ENCODE measurements around the gene TRIM31. TPM values are rescaled to one million over a fixed set of nuclear protein-coding genes. Genes with fewer than 3 reads are reported as not detected.
A peak's percentile ranks its signal among the peaks of the same experiment; 100 is the strongest.

Gene TRIM31
- total and polyA plus RNA-seq, 4 donors, result 0.16 to 1.3 (median 0.48) TPM

GRCh38 chr6:30071858-30072257 lies 41.0 kb downstream of the TRIM31 start:
- Histone ChIP-seq H3K27me3 (ENCODE audit: control insufficient read depth in 4 of 4, insufficient read depth in 4 of 4, low read length in 3 of 4) (peaks cover 0 to 16% (median 8%) of the 10 kb centered on the region in 4 donors), H3K4me1 (ENCODE audit: control insufficient read depth in 4 of 4, insufficient read depth in 4 of 4, low read length in 3 of 4) (peaks cover 11 to 29% (median 19%) of the 10 kb centered on the region in 4 donors), H3K9ac (ENCODE audit: low read depth in 1 of 2, low read length in 2 of 2) (no peak overlapping the region), H3K4me3 (ENCODE audit: low read depth in 1 of 3, low read length in 3 of 3) (no peak overlapping the region), H3K36me3 (ENCODE audit: control insufficient read depth in 4 of 4, insufficient read depth in 3 of 4, low read depth in 1 of 4, low read length in 3 of 4) (peaks cover 0 to 16% (median 7%) of the 10 kb centered on the region in 4 donors), H3K27ac (ENCODE audit: low read depth in 1 of 2, low read length in 2 of 2) (no peak overlapping the region), H3K9me3 (ENCODE audit: control insufficient read depth in 4 of 4, low read length in 3 of 4) (no peaks in the 10 kb centered on the region)
- TF ChIP-seq EGR1 (IDR thresholded peaks at IDR 0.05; ENCODE audit: low read depth in 2 of 2) (no peak), HNF4G (IDR thresholded peaks at IDR 0.05) (no peak)
- TF ChIP-seq, protein P1, sequence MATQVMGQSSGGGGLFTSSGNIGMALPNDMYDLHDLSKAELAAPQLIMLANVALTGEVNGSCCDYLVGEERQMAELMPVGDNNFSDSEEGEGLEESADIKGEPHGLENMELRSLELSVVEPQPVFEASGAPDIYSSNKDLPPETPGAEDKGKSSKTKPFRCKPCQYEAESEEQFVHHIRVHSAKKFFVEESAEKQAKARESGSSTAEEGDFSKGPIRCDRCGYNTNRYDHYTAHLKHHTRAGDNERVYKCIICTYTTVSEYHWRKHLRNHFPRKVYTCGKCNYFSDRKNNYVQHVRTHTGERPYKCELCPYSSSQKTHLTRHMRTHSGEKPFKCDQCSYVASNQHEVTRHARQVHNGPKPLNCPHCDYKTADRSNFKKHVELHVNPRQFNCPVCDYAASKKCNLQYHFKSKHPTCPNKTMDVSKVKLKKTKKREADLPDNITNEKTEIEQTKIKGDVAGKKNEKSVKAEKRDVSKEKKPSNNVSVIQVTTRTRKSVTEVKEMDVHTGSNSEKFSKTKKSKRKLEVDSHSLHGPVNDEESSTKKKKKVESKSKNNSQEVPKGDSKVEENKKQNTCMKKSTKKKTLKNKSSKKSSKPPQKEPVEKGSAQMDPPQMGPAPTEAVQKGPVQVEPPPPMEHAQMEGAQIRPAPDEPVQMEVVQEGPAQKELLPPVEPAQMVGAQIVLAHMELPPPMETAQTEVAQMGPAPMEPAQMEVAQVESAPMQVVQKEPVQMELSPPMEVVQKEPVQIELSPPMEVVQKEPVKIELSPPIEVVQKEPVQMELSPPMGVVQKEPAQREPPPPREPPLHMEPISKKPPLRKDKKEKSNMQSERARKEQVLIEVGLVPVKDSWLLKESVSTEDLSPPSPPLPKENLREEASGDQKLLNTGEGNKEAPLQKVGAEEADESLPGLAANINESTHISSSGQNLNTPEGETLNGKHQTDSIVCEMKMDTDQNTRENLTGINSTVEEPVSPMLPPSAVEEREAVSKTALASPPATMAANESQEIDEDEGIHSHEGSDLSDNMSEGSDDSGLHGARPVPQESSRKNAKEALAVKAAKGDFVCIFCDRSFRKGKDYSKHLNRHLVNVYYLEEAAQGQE (IDR thresholded peaks at IDR 0.05), result no peak
- no peak for DNase-seq (ENCODE audit: low spot score)
- WGBS, result 48% methylated on average over 3 of the region's 3 CpGs

DNA sequence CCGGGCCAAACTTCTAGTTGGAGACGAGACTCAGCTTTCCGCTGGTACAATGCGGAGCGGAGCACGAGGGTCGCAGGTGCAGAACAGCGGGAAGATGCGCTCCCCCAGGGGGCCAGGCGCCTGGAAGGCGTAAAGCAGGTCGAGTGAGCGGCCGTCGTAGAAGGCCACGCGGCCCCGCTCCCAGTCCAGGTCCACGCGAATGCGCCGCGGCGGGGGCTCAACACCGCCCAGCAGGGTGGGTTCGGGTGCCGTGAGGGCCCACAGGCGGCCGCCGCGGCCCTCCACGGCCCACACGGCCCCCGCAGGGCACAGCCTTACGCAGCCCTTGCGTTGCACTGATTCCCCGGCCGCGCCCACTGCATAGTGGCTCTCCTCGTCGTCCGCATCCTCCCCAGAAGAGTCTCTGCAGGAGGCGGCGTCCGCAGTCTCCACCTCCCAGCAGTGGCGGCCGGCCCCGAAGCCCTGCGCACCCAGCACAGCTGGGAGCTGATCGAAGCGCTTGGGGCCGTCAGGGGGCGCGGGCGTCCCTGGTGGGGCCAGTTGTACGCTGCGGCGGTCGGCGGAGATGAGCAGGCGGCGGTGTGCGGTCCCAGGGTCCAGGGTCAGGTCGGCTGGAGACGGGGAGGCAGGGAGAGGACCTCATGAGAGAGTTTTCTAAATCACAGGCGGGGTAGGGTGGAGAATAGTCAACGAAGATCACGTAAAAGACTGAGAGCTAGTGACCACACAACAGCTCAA lies 41.6 kb downstream of the TRIM31 start:
- Histone ChIP-seq H3K4me3 (ENCODE audit: low read depth in 1 of 3, low read length in 3 of 3) (no peak overlapping the region), H3K9ac (ENCODE audit: low read depth in 1 of 2, low read length in 2 of 2) (no peak overlapping the region), H3K9me3 (ENCODE audit: control insufficient read depth in 4 of 4, low read length in 3 of 4) (no peaks in the 10 kb centered on the region), H3K27me3 (ENCODE audit: control insufficient read depth in 4 of 4, insufficient read depth in 4 of 4, low read length in 3 of 4) (peaks cover 0 to 15% (median 8%) of the 10 kb centered on the region in 4 donors), H3K36me3 (ENCODE audit: control insufficient read depth in 4 of 4, insufficient read depth in 3 of 4, low read depth in 1 of 4, low read length in 3 of 4) (peaks cover 0 to 16% (median 7%) of the 10 kb centered on the region in 4 donors), H3K4me1 (ENCODE audit: control insufficient read depth in 4 of 4, insufficient read depth in 4 of 4, low read length in 3 of 4) (peaks cover 11 to 31% (median 22%) of the 10 kb centered on the region in 4 donors), H3K27ac (ENCODE audit: low read depth in 1 of 2, low read length in 2 of 2) (no peak overlapping the region)
- no peak for DNase-seq (ENCODE audit: low spot score)
- TF ChIP-seq RXRA (IDR thresholded peaks at IDR 0.05) (no peak), JUND (IDR thresholded peaks at IDR 0.05) (no peak), HNF4A (conservative IDR thresholded peaks at IDR 0.05) (no peak)
- 29% methylated on average over 68 of the region's 68 CpGs for WGBS

- H3K4me1 ChIP-seq (ENCODE audit: control insufficient read depth in 4 of 4, insufficient read depth in 4 of 4, low read length in 3 of 4), result peaks cover 6 to 30% (median 22%) of the 10 kb centered on the region in 4 donors
- no peak for DNase-seq (ENCODE audit: low spot score)
- H3K27ac ChIP-seq (ENCODE audit: low read depth in 1 of 2, low read length in 2 of 2), result peak overlapping the region; percentile 47 to 87
- WGBS, result 12% methylated on average over 8 of the region's 8 CpGs
- H3K27me3 ChIP-seq (ENCODE audit: control insufficient read depth in 4 of 4, insufficient read depth in 4 of 4, low read length in 3 of 4), result peaks cover 0 to 3% (median 0%) of the 10 kb centered on the region in 4 donors
- H3K4me3 ChIP-seq (ENCODE audit: low read depth in 1 of 3, low read length in 3 of 3), result peak overlapping the region; percentile 58 to 95 (median 61)
- H3K36me3 ChIP-seq (ENCODE audit: control insufficient read depth in 4 of 4, insufficient read depth in 3 of 4, low read depth in 1 of 4, low read length in 3 of 4), result peaks cover 0 to 16% (median 9%) of the 10 kb centered on the region in 4 donors
- H3K9me3 ChIP-seq (ENCODE audit: control insufficient read depth in 4 of 4, low read length in 3 of 4), result no peaks in the 10 kb centered on the region
- peak overlapping the region; percentile 1 to 47 for H3K9ac ChIP-seq (ENCODE audit: low read depth in 1 of 2, low read length in 2 of 2)
- TF ChIP-seq, protein P2, sequence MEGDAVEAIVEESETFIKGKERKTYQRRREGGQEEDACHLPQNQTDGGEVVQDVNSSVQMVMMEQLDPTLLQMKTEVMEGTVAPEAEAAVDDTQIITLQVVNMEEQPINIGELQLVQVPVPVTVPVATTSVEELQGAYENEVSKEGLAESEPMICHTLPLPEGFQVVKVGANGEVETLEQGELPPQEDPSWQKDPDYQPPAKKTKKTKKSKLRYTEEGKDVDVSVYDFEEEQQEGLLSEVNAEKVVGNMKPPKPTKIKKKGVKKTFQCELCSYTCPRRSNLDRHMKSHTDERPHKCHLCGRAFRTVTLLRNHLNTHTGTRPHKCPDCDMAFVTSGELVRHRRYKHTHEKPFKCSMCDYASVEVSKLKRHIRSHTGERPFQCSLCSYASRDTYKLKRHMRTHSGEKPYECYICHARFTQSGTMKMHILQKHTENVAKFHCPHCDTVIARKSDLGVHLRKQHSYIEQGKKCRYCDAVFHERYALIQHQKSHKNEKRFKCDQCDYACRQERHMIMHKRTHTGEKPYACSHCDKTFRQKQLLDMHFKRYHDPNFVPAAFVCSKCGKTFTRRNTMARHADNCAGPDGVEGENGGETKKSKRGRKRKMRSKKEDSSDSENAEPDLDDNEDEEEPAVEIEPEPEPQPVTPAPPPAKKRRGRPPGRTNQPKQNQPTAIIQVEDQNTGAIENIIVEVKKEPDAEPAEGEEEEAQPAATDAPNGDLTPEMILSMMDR (IDR thresholded peaks at IDR 0.05; ENCODE audit: low read depth, low read length, missing input control), result no peak
- TF ChIP-seq FOXA1 (IDR thresholded peaks at IDR 0.05) (no peak), FOXA2 (IDR thresholded peaks at IDR 0.05) (no peak), EGR1 (IDR thresholded peaks at IDR 0.05; ENCODE audit: low read depth in 2 of 2) (no peak), RXRA (IDR thresholded peaks at IDR 0.05) (no peak), JUND (IDR thresholded peaks at IDR 0.05) (no peak), HNF4G (IDR thresholded peaks at IDR 0.05) (no peak), GABPA (IDR thresholded peaks at IDR 0.05 in 1 of 2, conservative IDR thresholded peaks at IDR 0.05 in 1 of 2) (no peak)
- TF ChIP-seq, protein P1 (IDR thresholded peaks at IDR 0.05), result no peak
Observed at GRCh38 chr6:30067460-30068139, 45.3 kb downstream of the TRIM31 start.
